ENCODE measurements around the gene SPATS2.
A peak's percentile ranks its signal among the peaks of the same experiment; 100 is the strongest.
"Not testable (repeated sequence)": the region's sequence is repeated elsewhere in the genome, so short reads cannot be mapped to it uniquely, and the experiment has no call there.

SPATS2 gene

GRCh38 chr12:49332441-49332861 is 34.8 kb upstream of the SPATS2 start:
- DNase-seq (ENCODE audit: low read depth), result no peak
- no peak for TF ChIP-seq CTCF (IDR thresholded peaks at IDR 0.05; ENCODE audit: control insufficient read depth, extremely low read depth, insufficient read depth)
- no peak overlapping the region for H3K4me3 ChIP-seq (ENCODE audit: low read depth, low read length)

GRCh38 chr12:49332891-49333371 is 34.3 kb upstream of the SPATS2 start:
- DNase-seq (ENCODE audit: low read depth), result no peak
- TF ChIP-seq CTCF (IDR thresholded peaks at IDR 0.05; ENCODE audit: control insufficient read depth, extremely low read depth, insufficient read depth), result no peak
- H3K4me3 ChIP-seq (ENCODE audit: low read depth, low read length), result no peak overlapping the region

GRCh38 chr12:49333778-49334177 is 33.5 kb upstream of the SPATS2 start:
- H3K4me3 ChIP-seq (ENCODE audit: low read depth, low read length); DNase-seq (ENCODE audit: low read depth): not testable (repeated sequence)

GRCh38 chr12:49334226-49334625 is 33.0 kb upstream of the SPATS2 start:
- no peak overlapping the region for H3K4me3 ChIP-seq (ENCODE audit: low read depth, low read length)
- TF ChIP-seq CTCF (IDR thresholded peaks at IDR 0.05; ENCODE audit: control insufficient read depth, extremely low read depth, insufficient read depth), result no peak
- DNase-seq (ENCODE audit: low read depth), result no peak

- H3K4me3 ChIP-seq (ENCODE audit: low read depth, low read length), result no peak overlapping the region
- TF ChIP-seq CTCF (IDR thresholded peaks at IDR 0.05; ENCODE audit: control insufficient read depth, extremely low read depth, insufficient read depth), result no peak
- DNase-seq (ENCODE audit: low read depth), result no peak
Measured at GRCh38 chr12:49334681-49335080, 32.6 kb upstream of the SPATS2 start.

- H3K4me3 ChIP-seq (ENCODE audit: low read depth, low read length), result no peak overlapping the region
- DNase-seq (ENCODE audit: low read depth), result no peak
- TF ChIP-seq CTCF (IDR thresholded peaks at IDR 0.05; ENCODE audit: control insufficient read depth, extremely low read depth, insufficient read depth), result no peak
Measured at GRCh38 chr12:49335118-49335954, 31.9 kb upstream of the SPATS2 start.

GRCh38 chr12:49335955-49336644 is 31.2 kb upstream of the SPATS2 start:
- peak overlapping the region; percentile 53 for H3K4me3 ChIP-seq (ENCODE audit: low read depth, low read length)
- no peak for DNase-seq (ENCODE audit: low read depth)
- TF ChIP-seq CTCF (IDR thresholded peaks at IDR 0.05; ENCODE audit: control insufficient read depth, extremely low read depth, insufficient read depth), result no peak

Data from LNCaP clone FGC (cell line).